NCI-H128 (cell line): ENCODE results near the gene MC1R.
"Not testable (repeated sequence)": the region's sequence is repeated elsewhere in the genome, so short reads cannot be mapped to it uniquely, and the experiment has no call there.

ENCODE experiments used
- DNase-seq: peaks from one replicate; lab custom pipeline; 2025; ENCODE audit not compliant: unreplicated experiment; lab: John Stamatoyannopoulos, UW

MC1R gene

GRCh38 chr16:89918453-89919347, at the start of gene MC1R:
Gene MC1R (plus strand): TSS chr16:89918862. CDS start chr16:89919259, 397 bp downstream.
- no peak for DNase-seq

- no peak for DNase-seq
These were observed 48.8 kb upstream of the MC1R start for GRCh38 chr16:89869911-89870310.

GRCh38 chr16:89870440-89870839, 48.2 kb upstream of the MC1R start:
- DNase-seq, result no peak

- DNase-seq, result no peak
These were observed 46.8 kb upstream of the MC1R start for GRCh38 chr16:89871895-89872294.

- DNase-seq, result peak; percentile 34
These were observed 45.3 kb upstream of the MC1R start, which contains the start of gene TCF25 for GRCh38 chr16:89873109-89873971. Gene TCF25 (plus strand): TSS chr16:89873592. CDS start chr16:89873668, 76 bp downstream.

- DNase-seq, result peak; percentile 65
These were observed 44.5 kb upstream of the MC1R start for GRCh38 chr16:89873972-89874689.

GRCh38 chr16:89879123-89879522, 39.5 kb upstream of the MC1R start:
- DNase-seq, result not testable (repeated sequence)

- DNase-seq, result no peak
These were observed 37.9 kb upstream of the MC1R start for GRCh38 chr16:89880477-89881367.

GRCh38 chr16:89881368-89881730, 37.3 kb upstream of the MC1R start:
- DNase-seq, result no peak

GRCh38 chr16:89883346-89884040, 35.2 kb upstream of the MC1R start:
- DNase-seq, result no peak

- DNase-seq, result no peak
These were observed 34.6 kb upstream of the MC1R start for GRCh38 chr16:89884041-89884421.

GRCh38 chr16:89887243-89887642, 31.4 kb upstream of the MC1R start:
- DNase-seq, result no peak

GRCh38 chr16:89890200-89890599, 28.5 kb upstream of the MC1R start:
- no peak for DNase-seq

- DNase-seq, result no peak
These were observed 27.6 kb upstream of the MC1R start for GRCh38 chr16:89890886-89891657.

- no peak for DNase-seq
These were observed 26.5 kb upstream of the MC1R start for GRCh38 chr16:89892055-89892630.

GRCh38 chr16:89892635-89893034, 26.0 kb upstream of the MC1R start:
- no peak for DNase-seq

- no peak for DNase-seq
These were observed 24.8 kb upstream of the MC1R start for GRCh38 chr16:89893642-89894548.
